PC-3 (cell line): Measurements from ENCODE around the gene FAM168A. TPM values are rescaled to one million over a fixed set of nuclear protein-coding genes. Genes with fewer than 3 reads are reported as not detected.

ENCODE experiments used
- ATAC-seq: fragments of 200-7000 bp; cut with Tn5 transposase; 2 replicates; pipeline ENCODE4 v1.9.1; 2020; ENCODE audit warnings: mild to moderate bottlenecking, moderate library complexity
- Bru-seq: library from RNA; stranded (reverse); fragments of 400-500 nt; gene quantifications from one replicate; lab custom pipeline; 2021; lab: Mats Ljungman, UMichigan
- BruChase-seq, 2 experiments: library from RNA; stranded (reverse); fragments of 400-500 nt; gene quantifications; one replicate each; lab custom pipeline; 2021; lab: Mats Ljungman, UMichigan
- BruUV-seq: library from RNA; stranded (reverse); fragments of 400-500 nt; replicated peaks from 2 replicates; lab custom pipeline; 2021; lab: Mats Ljungman, UMichigan
- CTCF ChIA-PET: fragments of 300-600 bp; sonication (Branson Sonifier 250); formaldehyde crosslinking; loops from one replicate; lab custom pipeline; 2022; ENCODE audit warnings: antibody characterized with exemption; lab: Charles Lee
- POLR2A ChIA-PET: fragments of 300-600 bp; sonication (Branson Sonifier 250); formaldehyde crosslinking; loops from one replicate; lab custom pipeline; 2022; ENCODE audit warnings: antibody characterized with exemption; ENCODE audit not compliant: unreplicated experiment; lab: Charles Lee
- DNase-seq: peaks from one replicate; pipeline ENCODE4 v3.0.0-alpha.2; 2015
- H2AFZ ChIP-seq: fragments of 300-600 bp; sonication (generic); 2 replicates; pipeline ENCODE4 v1.6.0; 2016; ENCODE audit warnings: antibody characterized with exemption, low read length
- H3F3A ChIP-seq: fragments of 300-600 bp; sonication (generic); one replicate; pipeline ENCODE4 v1.6.0; 2017; ENCODE audit warnings: antibody characterized with exemption, low read length, control low read depth, mild to moderate bottlenecking; ENCODE audit not compliant: unreplicated experiment
- H3K27ac ChIP-seq: fragments of 300-600 bp; sonication (generic); 2 replicates; pipeline ENCODE4 v1.5.1; 2016; ENCODE audit warnings: mild to moderate bottlenecking, low read length
- H3K27me3 ChIP-seq: fragments of 300-600 bp; sonication (generic); 2 replicates; pipeline ENCODE4 v1.6.1; 2016; ENCODE audit warnings: low read length, mixed read lengths
- H3K36me3 ChIP-seq: fragments of 300-600 bp; sonication (generic); 2 replicates; pipeline ENCODE4 v1.6.1; 2016; ENCODE audit warnings: low read depth, mixed run types, low read length, mixed read lengths
- H3K4me1 ChIP-seq: fragments of 300-600 bp; sonication (generic); 2 replicates; pipeline ENCODE4 v1.5.1; 2016; ENCODE audit warnings: low read length; ENCODE audit not compliant: insufficient read depth
- H3K4me2 ChIP-seq: fragments of 300-600 bp; sonication (generic); 2 replicates; pipeline ENCODE4 v1.6.0; 2016; ENCODE audit warnings: low read length
- H3K4me3 ChIP-seq: fragments of 300-600 bp; sonication (generic); 2 replicates; pipeline ENCODE4 v1.5.1; 2016; ENCODE audit warnings: mild to moderate bottlenecking, low read length, mixed read lengths
- H3K79me2 ChIP-seq: fragments of 300-600 bp; sonication (generic); 2 replicates; pipeline ENCODE4 v1.6.1; 2017; ENCODE audit warnings: low read length, mixed read lengths
- H3K9ac ChIP-seq: fragments of 300-600 bp; sonication (generic); 2 replicates; pipeline ENCODE4 v1.6.0; 2016; ENCODE audit warnings: mild to moderate bottlenecking, low read length
- H3K9me2 ChIP-seq: fragments of 300-600 bp; sonication (generic); replicated peaks from 2 replicates; pipeline ENCODE4 v1.6.1; 2016; ENCODE audit warnings: mixed run types, low read length, mixed read lengths
- H3K9me3 ChIP-seq: fragments of 300-600 bp; sonication (generic); 2 replicates; pipeline ENCODE4 v1.6.1; 2016; ENCODE audit warnings: low read length, mixed read lengths
- H4K20me1 ChIP-seq: fragments of 300-600 bp; sonication (generic); 2 replicates; pipeline ENCODE4 v1.6.1; 2016; ENCODE audit warnings: low read length, mixed read lengths
- EZH2 ChIP-seq: fragments of 300-600 bp; sonication (generic); IDR thresholded peaks from one replicate; pipeline ENCODE4 v1.6.1; 2017; ENCODE audit warnings: antibody characterized with exemption, mild to moderate bottlenecking, low read length; ENCODE audit not compliant: unreplicated experiment
- EZH2phosphoT487 ChIP-seq: fragments of 300-600 bp; sonication (generic); IDR thresholded peaks from 2 replicates; pipeline ENCODE4 v1.6.1; 2018; ENCODE audit warnings: mild to moderate bottlenecking, antibody characterized with exemption, low read length, borderline replicate concordance
- intact Hi-C: fragments of 100-400 bp; cut with micrococcal nuclease; formaldehyde crosslinking; loops from 2 replicates; pipeline ENCODE4 v1.9.0; 2023
- long read RNA-seq: library from polyadenylated mRNA; unstranded; transcript quantifications from one replicate; pipeline ENCODE4 v2.0.0, GENCODE V29; 2021; ENCODE audit not compliant: unreplicated experiment
- total RNA-seq: library from RNA; depleted of rRNA; stranded (reverse); fragments of >200 nt; gene quantifications from 2 replicates; pipeline ENCODE4 v1.2.3, GENCODE V29; 2014; rRNA removed
- TF ChIP-seq, protein P1 (sequence below): fragments of 300-600 bp; sonication (generic); conservative IDR thresholded peaks from 2 replicates; pipeline ENCODE4 v1.5.1; 2017; ENCODE audit warnings: antibody characterized with exemption, low read depth, mild to moderate bottlenecking, low read length

Gene FAM168A, protein sequence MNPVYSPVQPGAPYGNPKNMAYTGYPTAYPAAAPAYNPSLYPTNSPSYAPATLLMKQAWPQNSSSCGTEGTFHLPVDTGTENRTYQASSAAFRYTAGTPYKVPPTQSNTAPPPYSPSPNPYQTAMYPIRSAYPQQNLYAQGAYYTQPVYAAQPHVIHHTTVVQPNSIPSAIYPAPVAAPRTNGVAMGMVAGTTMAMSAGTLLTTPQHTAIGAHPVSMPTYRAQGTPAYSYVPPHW
- 24.5 and 27.8 TPM in 2 replicates for total RNA-seq
- percentile 78 among the genes with signal in this experiment for Bru-seq, nascent RNA
- BruChase-seq, experiment 1, labeled RNA remaining after a 6-hour chase = percentile 75 among the genes with signal in this experiment
- BruChase-seq, experiment 2, labeled RNA remaining after a 2-hour chase = percentile 70 among the genes with signal in this experiment
- long read RNA-seq, partial matches to known transcripts = 2 of 39 reads
- long read RNA-seq, other reads (novel, unspliced or antisense) = 37 of 39 reads

DNA sequence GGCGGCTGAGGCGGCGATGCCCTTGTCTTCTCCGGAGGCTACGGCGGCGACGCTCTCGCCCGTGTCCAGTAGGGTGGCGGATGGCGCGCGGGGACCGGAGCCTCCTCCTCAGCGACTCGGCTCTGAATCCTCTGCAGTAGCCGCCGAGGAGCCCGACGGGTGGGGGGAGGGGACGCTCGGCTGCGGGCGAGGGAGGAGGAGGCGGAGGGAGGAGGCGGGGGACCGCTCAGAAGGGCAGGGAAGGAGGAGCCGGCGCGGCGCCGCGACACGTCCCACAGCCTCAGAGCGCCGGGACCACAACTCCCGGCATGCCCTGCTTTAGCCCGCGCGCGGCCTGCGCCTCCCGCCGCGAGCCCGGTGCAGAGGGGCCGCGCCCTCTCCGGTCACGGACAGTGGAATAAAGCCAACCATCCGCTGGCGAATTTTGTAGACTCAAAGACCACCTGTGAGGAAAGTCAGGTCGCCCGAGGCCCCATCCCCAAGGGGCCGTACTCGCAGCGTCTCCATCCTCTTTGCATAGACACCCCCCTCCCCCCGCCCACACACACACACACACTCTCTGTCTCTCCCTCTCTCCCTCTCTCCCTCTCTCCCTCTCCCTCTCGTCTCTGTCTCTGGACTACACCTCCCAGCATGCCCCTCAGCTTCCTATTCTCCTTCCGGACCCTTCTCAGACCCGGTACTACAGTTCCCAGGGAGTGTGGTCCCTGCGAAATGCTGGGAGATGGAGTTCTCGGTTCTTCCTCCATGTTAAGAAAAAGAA is at the start of gene FAM168A:
FAM168A (minus strand) TSS at position 157 of the 763 bp plus-strand sequence. CDS start 129,638 bp downstream, outside the sequence.
- no peaks in the 10 kb centered on the region for H4K20me1 ChIP-seq
- CTCF ChIA-PET = interaction anchor here (0.5 kb wide), 1 partner anchor 14 kb away, joined by 8 read pairs; no protein-coding TSS in a partner anchor
- intact Hi-C loops = loop anchor here (5.0 kb wide), 1 partner anchor 121 kb away; no protein-coding TSS in a partner anchor
- no peaks in the 10 kb centered on the region for H3K36me3 ChIP-seq
- H3K27me3 ChIP-seq = no peaks in the 10 kb centered on the region
- H2AFZ ChIP-seq = peak within 1 kb of the TSS; percentile 98
- BruUV-seq = no TSS peak
- peak; percentile 97 for DNase-seq
- peak within 1 kb of the TSS; percentile 75 for H3K9ac ChIP-seq
- peak within 1 kb of the TSS; percentile 23; the same call in 1 of the 2 replicates for H3K27ac ChIP-seq
- peaks cover 21% of the 10 kb centered on the region for H3K4me1 ChIP-seq
- peaks cover 43% of the 10 kb centered on the region for H3K79me2 ChIP-seq
- peak within 1 kb of the TSS; percentile 81 for H3K4me3 ChIP-seq
- POLR2A ChIA-PET = interaction anchor here (0.6 kb wide), 1 partner anchor 11 kb away, joined by 3 read pairs; no protein-coding TSS in a partner anchor
- no peaks in the 10 kb centered on the region for H3F3A ChIP-seq
- no peak for TF ChIP-seq EZH2
- TF ChIP-seq EZH2phosphoT487 = no peak
- TF ChIP-seq, protein P1, sequence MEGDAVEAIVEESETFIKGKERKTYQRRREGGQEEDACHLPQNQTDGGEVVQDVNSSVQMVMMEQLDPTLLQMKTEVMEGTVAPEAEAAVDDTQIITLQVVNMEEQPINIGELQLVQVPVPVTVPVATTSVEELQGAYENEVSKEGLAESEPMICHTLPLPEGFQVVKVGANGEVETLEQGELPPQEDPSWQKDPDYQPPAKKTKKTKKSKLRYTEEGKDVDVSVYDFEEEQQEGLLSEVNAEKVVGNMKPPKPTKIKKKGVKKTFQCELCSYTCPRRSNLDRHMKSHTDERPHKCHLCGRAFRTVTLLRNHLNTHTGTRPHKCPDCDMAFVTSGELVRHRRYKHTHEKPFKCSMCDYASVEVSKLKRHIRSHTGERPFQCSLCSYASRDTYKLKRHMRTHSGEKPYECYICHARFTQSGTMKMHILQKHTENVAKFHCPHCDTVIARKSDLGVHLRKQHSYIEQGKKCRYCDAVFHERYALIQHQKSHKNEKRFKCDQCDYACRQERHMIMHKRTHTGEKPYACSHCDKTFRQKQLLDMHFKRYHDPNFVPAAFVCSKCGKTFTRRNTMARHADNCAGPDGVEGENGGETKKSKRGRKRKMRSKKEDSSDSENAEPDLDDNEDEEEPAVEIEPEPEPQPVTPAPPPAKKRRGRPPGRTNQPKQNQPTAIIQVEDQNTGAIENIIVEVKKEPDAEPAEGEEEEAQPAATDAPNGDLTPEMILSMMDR = no peak
- H3K4me2 ChIP-seq = peak within 1 kb of the TSS; percentile 87
- no peaks in the 10 kb centered on the region for H3K9me3 ChIP-seq
- H3K9me2 ChIP-seq = no peaks in the 10 kb centered on the region
- peak; percentile 95 for ATAC-seq

DNA sequence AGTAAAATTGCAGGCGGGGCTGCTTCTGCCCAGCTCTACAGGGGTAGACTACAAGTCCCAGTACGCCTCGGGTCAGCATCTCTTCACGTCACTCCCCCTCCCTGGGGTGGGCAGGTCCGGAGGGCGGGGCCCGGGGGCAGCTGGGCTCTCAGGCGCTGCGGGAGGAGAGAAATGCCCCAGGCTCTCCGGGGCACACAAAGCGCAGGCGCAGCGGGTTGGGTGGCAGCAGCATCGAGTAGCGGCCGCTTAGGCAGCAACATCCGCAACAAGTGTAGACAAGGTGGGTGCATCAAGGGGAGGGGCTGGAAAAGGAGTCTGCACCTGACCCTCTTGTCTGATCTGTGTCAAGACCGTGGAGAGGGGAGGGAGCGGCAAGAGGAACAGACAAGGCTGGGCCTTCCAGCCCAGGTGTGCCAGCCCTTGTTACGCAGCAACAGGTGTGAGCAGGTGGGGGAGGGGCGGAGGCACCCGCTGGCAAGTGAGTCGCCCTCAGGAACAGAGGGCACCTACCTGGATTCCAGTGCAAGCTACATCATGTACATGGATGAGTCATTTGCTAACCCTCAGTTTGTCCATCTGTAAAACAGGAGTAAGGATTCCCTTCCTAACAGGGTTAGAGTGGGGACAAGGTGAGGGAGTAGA is 49.7 kb upstream of the FAM168A start:
- BruUV-seq = no TSS peak
- Histone ChIP-seq H3K9me2 (no peaks in the 10 kb centered on the region), H3K36me3 (no peaks in the 10 kb centered on the region), H3F3A (no peaks in the 10 kb centered on the region), H3K27ac (no peak overlapping the region), H2AFZ (peak overlapping the region; percentile 75), H3K4me2 (peak overlapping the region; percentile 73), H3K79me2 (no peaks in the 10 kb centered on the region), H3K4me3 (peak overlapping the region; percentile 47), H4K20me1 (no peaks in the 10 kb centered on the region), H3K9ac (no peak overlapping the region), H3K4me1 (peaks cover 5% of the 10 kb centered on the region), H3K27me3 (no peaks in the 10 kb centered on the region), H3K9me3 (no peaks in the 10 kb centered on the region)
- ChIA-PET POLR2A (interaction anchor here (0.7 kb wide), 1 partner anchor 1387 kb away, joined by 3 read pairs; no protein-coding TSS in a partner anchor), CTCF (interaction anchor here (0.7 to 2.0 kb wide), 2 partner anchors 13 to 22 kb away, joined by 3 to 7 read pairs; no protein-coding TSS in a partner anchor)
- ATAC-seq = peak; percentile 97
- peak; percentile 92 for DNase-seq
- intact Hi-C loops = no loop called here
- TF ChIP-seq EZH2phosphoT487 (no peak), EZH2 (no peak)
